HepG2 (cell line): ENCODE results near the gene CGGBP1. TPM values are rescaled to one million over a fixed set of nuclear protein-coding genes. Genes with fewer than 3 reads are reported as not detected.

Experiments
- ATAC-seq: fragments of 200-7000 bp; cut with Tn5 transposase; 3 replicates; pipeline ENCODE4 v1.9.1; 2020; ENCODE audit warnings: mild to moderate bottlenecking, moderate library complexity
- BruUV-seq: library from RNA; stranded (reverse); fragments of 400-500 nt; replicated peaks from 2 replicates; lab custom pipeline; 2021; lab: Mats Ljungman, UMichigan
- CTCF ChIA-PET: fragments of 300-600 bp; formaldehyde crosslinking; extraction: SDS; loops from one replicate; lab custom pipeline; 2021; ENCODE audit warnings: low total read pairs, inconsistent platforms, low intra/inter-chr PET ratio; lab: Yijun Ruan, JAX
- POLR2A ChIA-PET: fragments of 350-600 bp; sonication (Branson Sonifier 250); formaldehyde crosslinking; loops from one replicate; lab custom pipeline; 2020; ENCODE audit warnings: antibody characterized with exemption, inconsistent platforms; lab: Yijun Ruan, JAX
- DNase-seq: peaks from one replicate; pipeline ENCODE4 v3.0.0-alpha.2; 2015; ENCODE audit warnings: low spot score
- FAIRE-seq: peaks from 3 replicates; lab custom pipeline; 2011; peaks lifted over from hg19 to GRCh38; lab: Jason Lieb, UNC
- H2AFZ ChIP-seq: one replicate; pipeline ENCODE4 v1.6.1; 2011; ENCODE audit warnings: low read length, inconsistent platforms
- H3K27ac ChIP-seq: fragments of 300-600 bp; 3 replicates; pipeline ENCODE4 v1.8.0; 2011; ENCODE audit warnings: mixed run types, mild to moderate bottlenecking, mixed read lengths, low read length, inconsistent platforms; ENCODE audit not compliant: insufficient read depth; ENCODE audit errors: extremely low read length
- H3K27me3 ChIP-seq, 2 experiments: fragments of 200-600 bp in 1 of 2; 2 replicates in 1 of 2; 3 replicates in 1 of 2; pipeline versions ENCODE4 v1.6.0 to v1.8.0; 2011; ENCODE audit warnings: low read length in 2 of 2, mild to moderate bottlenecking in 2 of 2, moderate library complexity in 2 of 2, inconsistent platforms in 1 of 2; ENCODE audit not compliant: insufficient read depth in 2 of 2, control insufficient read depth in 1 of 2
- H3K36me3 ChIP-seq, 2 experiments: fragments of 200-600 bp in 1 of 2; replicated peaks in 1 of 2; 2 replicates in 1 of 2; 3 replicates in 1 of 2; pipeline versions ENCODE4 v1.5.1 to v1.8.0; 2011; ENCODE audit warnings: low read length in 2 of 2, inconsistent platforms in 1 of 2; ENCODE audit not compliant: insufficient read depth in 2 of 2, control insufficient read depth in 1 of 2
- H3K4me1 ChIP-seq: 2 replicates; pipeline ENCODE4 v1.5.1; 2012; ENCODE audit warnings: low read length, inconsistent platforms; ENCODE audit not compliant: insufficient read depth
- H3K4me2 ChIP-seq: 2 replicates; pipeline ENCODE4 v1.6.0; 2011; ENCODE audit warnings: low read depth, low read length, inconsistent platforms
- H3K4me3 ChIP-seq, 3 experiments: fragments of 200-600 bp in 1 of 3; sonication (generic), shearing (Covaris generic) in 1 of 3; replicated peaks in 1 of 3; 2 replicates each; pipeline ENCODE4 v1.5.1; 2011 to 2016; ENCODE audit warnings: low read length in 3 of 3, inconsistent platforms in 2 of 3, low read depth in 2 of 3, mild to moderate bottlenecking in 2 of 3, control low read depth in 1 of 3, mixed read lengths in 1 of 3; ENCODE audit not compliant: insufficient read depth in 1 of 3
- H3K79me2 ChIP-seq: one replicate; pipeline ENCODE4 v1.6.1; 2011; ENCODE audit warnings: low read length, inconsistent platforms; ENCODE audit not compliant: insufficient read depth
- H3K9ac ChIP-seq: 2 replicates; pipeline ENCODE4 v1.6.0; 2011; ENCODE audit warnings: mild to moderate bottlenecking, low read depth, low read length, inconsistent platforms; ENCODE audit not compliant: insufficient read depth
- H3K9me3 ChIP-seq: 2 replicates; pipeline ENCODE4 v1.5.1; 2012; ENCODE audit warnings: mild to moderate bottlenecking, low read length
- H4K20me1 ChIP-seq: 2 replicates; pipeline ENCODE4 v1.6.0; 2011; ENCODE audit warnings: inconsistent platforms, mild to moderate bottlenecking, low read length, moderate library complexity; ENCODE audit not compliant: insufficient read depth
- CHCHD3 ChIP-seq: sonication (generic); formaldehyde crosslinking; IDR thresholded peaks from 2 replicates; pipeline ENCODE4 v1.8.0; 2022; ENCODE audit warnings: mild to moderate bottlenecking, missing genetic modification reagents, moderate library complexity
- MBD4 ChIP-seq: IDR thresholded peaks from 2 replicates; pipeline ENCODE4 v1.6.1; 2012; ENCODE audit warnings: low read length, inconsistent platforms, borderline replicate concordance
- NBN ChIP-seq: fragments of 450-650 bp; conservative IDR thresholded peaks from 2 replicates; pipeline ENCODE4 v1.6.1; 2017
- STAG1 ChIP-seq: sonication (generic); formaldehyde crosslinking; IDR thresholded peaks from 2 replicates; pipeline ENCODE4 v1.4.0; 2020; ENCODE audit warnings: missing genetic modification reagents
- ZFP36L2 ChIP-seq: sonication (generic); formaldehyde crosslinking; IDR thresholded peaks from 2 replicates; pipeline ENCODE4 v1.4.0; 2020; ENCODE audit warnings: missing genetic modification reagents
- WGBS: methylation state at CpG from one replicate; pipeline ENCODE4 v1.1.6; 2017; ENCODE audit warnings: low lambda C conversion rate; 5-methylcytosine and 5-hydroxymethylcytosine counted together
- in situ Hi-C: cut with HindIII; loops from 2 replicates; pipeline ENCODE4 v1.10.0; 2017; ENCODE audit warnings: low pct_unique_long_range_greater_than_20kb; ENCODE audit not compliant: extremely low pct_ligation_motif_present
- intact Hi-C: fragments of 100-400 bp; cut with micrococcal nuclease; formaldehyde crosslinking; loops from one replicate; pipeline ENCODE4 v1.10.0; 2022; ENCODE audit not compliant: unreplicated experiment
- polyA plus RNA-seq, 8 experiments: library from polyadenylated mRNA; depleted of rRNA in 3 of 8; stranded (reverse) in 7 of 8; unstranded in 1 of 8; fragments of >200 nt; fragmentation: Illumina TruSeq in 4 of 8; extraction: Trizol in 4 of 8; gene quantifications; 2 replicates each; pipeline versions ENCODE4 v1.2.1 to v1.2.3, GENCODE V29; 2011 to 2016; ENCODE audit warnings: low read depth in 4 of 8, missing spikeins in 1 of 8, mixed read lengths in 1 of 8; ENCODE audit not compliant: insufficient read depth in 1 of 8
- total RNA-seq, 5 experiments: library from RNA; depleted of rRNA; stranded (reverse); fragments of >200 nt; fragmentation: Illumina TruSeq; extraction: Trizol; gene quantifications; 2 replicates each; pipeline ENCODE4 v1.2.3, GENCODE V29; 2016; ENCODE audit warnings: low read depth in 1 of 5
- TF ChIP-seq, protein P1 (sequence below): sonication (generic); formaldehyde crosslinking; IDR thresholded peaks from 2 replicates; pipeline ENCODE4 v1.4.0; 2020; ENCODE audit warnings: missing genetic modification reagents
- TF ChIP-seq, protein P2 (sequence below): sonication (generic); formaldehyde crosslinking; IDR thresholded peaks from 2 replicates; pipeline ENCODE4 v1.5.0; 2020; ENCODE audit warnings: mild to moderate bottlenecking, missing genetic modification reagents, moderate library complexity

The CGGBP1 gene
- total and polyA plus RNA-seq, 2 of the 13 experiments (the other 11 are each of a cell fraction or from before 2014, with no cell fraction given): 38.9 to 47.0 TPM

GRCh38 chr3:88009066-88009465 is 49.7 kb downstream of the CGGBP1 start (continued):
- TF ChIP-seq, protein P1, sequence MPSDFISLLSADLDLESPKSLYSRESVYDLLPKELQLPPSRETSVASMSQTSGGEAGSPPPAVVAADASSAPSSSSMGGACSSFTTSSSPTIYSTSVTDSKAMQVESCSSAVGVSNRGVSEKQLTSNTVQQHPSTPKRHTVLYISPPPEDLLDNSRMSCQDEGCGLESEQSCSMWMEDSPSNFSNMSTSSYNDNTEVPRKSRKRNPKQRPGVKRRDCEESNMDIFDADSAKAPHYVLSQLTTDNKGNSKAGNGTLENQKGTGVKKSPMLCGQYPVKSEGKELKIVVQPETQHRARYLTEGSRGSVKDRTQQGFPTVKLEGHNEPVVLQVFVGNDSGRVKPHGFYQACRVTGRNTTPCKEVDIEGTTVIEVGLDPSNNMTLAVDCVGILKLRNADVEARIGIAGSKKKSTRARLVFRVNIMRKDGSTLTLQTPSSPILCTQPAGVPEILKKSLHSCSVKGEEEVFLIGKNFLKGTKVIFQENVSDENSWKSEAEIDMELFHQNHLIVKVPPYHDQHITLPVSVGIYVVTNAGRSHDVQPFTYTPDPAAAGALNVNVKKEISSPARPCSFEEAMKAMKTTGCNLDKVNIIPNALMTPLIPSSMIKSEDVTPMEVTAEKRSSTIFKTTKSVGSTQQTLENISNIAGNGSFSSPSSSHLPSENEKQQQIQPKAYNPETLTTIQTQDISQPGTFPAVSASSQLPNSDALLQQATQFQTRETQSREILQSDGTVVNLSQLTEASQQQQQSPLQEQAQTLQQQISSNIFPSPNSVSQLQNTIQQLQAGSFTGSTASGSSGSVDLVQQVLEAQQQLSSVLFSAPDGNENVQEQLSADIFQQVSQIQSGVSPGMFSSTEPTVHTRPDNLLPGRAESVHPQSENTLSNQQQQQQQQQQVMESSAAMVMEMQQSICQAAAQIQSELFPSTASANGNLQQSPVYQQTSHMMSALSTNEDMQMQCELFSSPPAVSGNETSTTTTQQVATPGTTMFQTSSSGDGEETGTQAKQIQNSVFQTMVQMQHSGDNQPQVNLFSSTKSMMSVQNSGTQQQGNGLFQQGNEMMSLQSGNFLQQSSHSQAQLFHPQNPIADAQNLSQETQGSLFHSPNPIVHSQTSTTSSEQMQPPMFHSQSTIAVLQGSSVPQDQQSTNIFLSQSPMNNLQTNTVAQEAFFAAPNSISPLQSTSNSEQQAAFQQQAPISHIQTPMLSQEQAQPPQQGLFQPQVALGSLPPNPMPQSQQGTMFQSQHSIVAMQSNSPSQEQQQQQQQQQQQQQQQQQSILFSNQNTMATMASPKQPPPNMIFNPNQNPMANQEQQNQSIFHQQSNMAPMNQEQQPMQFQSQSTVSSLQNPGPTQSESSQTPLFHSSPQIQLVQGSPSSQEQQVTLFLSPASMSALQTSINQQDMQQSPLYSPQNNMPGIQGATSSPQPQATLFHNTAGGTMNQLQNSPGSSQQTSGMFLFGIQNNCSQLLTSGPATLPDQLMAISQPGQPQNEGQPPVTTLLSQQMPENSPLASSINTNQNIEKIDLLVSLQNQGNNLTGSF (CRISPR knock-in tag): no peak
- no peak for TF ChIP-seq NBN

GRCh38 chr3:88005066-88005465 is 53.7 kb downstream of the CGGBP1 start:
- Histone ChIP-seq H3K27me3 (no peaks in the 10 kb centered on the region; a peak in 1 of 5 replicates), H4K20me1 (no peaks in the 10 kb centered on the region), H3K4me1 (no peaks in the 10 kb centered on the region), H3K79me2 (no peaks in the 10 kb centered on the region), H3K36me3 (no peaks in the 10 kb centered on the region), H3K9me3 (no peaks in the 10 kb centered on the region), H3K4me2 (no peak overlapping the region), H2AFZ (no peak overlapping the region), H3K9ac (no peak overlapping the region), H3K4me3 (no peak overlapping the region), H3K27ac (no peak overlapping the region)
- ATAC-seq (no peak; the same call in 2 of the 3 replicates), FAIRE-seq (no peak), DNase-seq (no peak)
- CTCF ChIA-PET: interaction anchor here (0.6 to 1.3 kb wide), 2 partner anchors 654 to 707 kb away, joined by 3 to 5 read pairs; no protein-coding TSS in a partner anchor
- BruUV-seq: no TSS peak
- WGBS: 2% methylated on average over 2 of the region's 2 CpGs
- TF ChIP-seq CHCHD3 (CRISPR knock-in tag): no peak
- TF ChIP-seq ZFP36L2: no peak
- TF ChIP-seq STAG1 (CRISPR knock-in tag): peak; percentile 51
- TF ChIP-seq, protein P2, sequence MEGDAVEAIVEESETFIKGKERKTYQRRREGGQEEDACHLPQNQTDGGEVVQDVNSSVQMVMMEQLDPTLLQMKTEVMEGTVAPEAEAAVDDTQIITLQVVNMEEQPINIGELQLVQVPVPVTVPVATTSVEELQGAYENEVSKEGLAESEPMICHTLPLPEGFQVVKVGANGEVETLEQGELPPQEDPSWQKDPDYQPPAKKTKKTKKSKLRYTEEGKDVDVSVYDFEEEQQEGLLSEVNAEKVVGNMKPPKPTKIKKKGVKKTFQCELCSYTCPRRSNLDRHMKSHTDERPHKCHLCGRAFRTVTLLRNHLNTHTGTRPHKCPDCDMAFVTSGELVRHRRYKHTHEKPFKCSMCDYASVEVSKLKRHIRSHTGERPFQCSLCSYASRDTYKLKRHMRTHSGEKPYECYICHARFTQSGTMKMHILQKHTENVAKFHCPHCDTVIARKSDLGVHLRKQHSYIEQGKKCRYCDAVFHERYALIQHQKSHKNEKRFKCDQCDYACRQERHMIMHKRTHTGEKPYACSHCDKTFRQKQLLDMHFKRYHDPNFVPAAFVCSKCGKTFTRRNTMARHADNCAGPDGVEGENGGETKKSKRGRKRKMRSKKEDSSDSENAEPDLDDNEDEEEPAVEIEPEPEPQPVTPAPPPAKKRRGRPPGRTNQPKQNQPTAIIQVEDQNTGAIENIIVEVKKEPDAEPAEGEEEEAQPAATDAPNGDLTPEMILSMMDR: peak; percentile 20; the same call in 1 of the 2 replicates
- no peak for TF ChIP-seq MBD4
- intact Hi-C loops: loop anchor here (1.0 to 10.0 kb wide), 2 partner anchors 707 to 740 kb away; no protein-coding TSS in a partner anchor
- in situ Hi-C loops: loop anchor here (10.0 to 25.0 kb wide), 2 partner anchors 240 to 693 kb away; no protein-coding TSS in a partner anchor
- POLR2A ChIA-PET: no interaction called here
